Lung (tissue), 12 donors: Measurements from ENCODE around the gene FUBP1. TPM values are rescaled to one million over a fixed set of nuclear protein-coding genes. Genes with fewer than 3 reads are reported as not detected.
"Not testable (repeated sequence)": the region's sequence is repeated elsewhere in the genome, so short reads cannot be mapped to it uniquely, and the experiment has no call there.

Experiments used
- ATAC-seq: fragments of 200-7000 bp; cut with Tn5 transposase; one replicate; pipeline ENCODE4 v1.9.1; 2020; ENCODE audit warnings: moderate number of reproducible peaks; ENCODE audit not compliant: insufficient read depth, low FRiP score
- DNase-seq, 3 donors: peaks; one replicate each; pipeline ENCODE4 v3.0.0-alpha.2; 2013 to 2017
- H3K27ac ChIP-seq, 2 donors: one replicate each; pipeline ENCODE4 v1.5.1; 2013; ENCODE audit warnings: mild to moderate bottlenecking in 2 of 2, moderate library complexity in 2 of 2, control low read depth in 1 of 2, inconsistent platforms in 1 of 2, low read depth in 1 of 2, low read length in 1 of 2
- H3K27me3 ChIP-seq, 3 donors: one replicate each; pipeline ENCODE4 v1.5.1; 2013; ENCODE audit warnings: low read length in 2 of 3; ENCODE audit not compliant: control insufficient read depth in 3 of 3, insufficient read depth in 3 of 3
- H3K36me3 ChIP-seq, 4 donors: one replicate each; pipeline ENCODE4 v1.5.1; 2013; ENCODE audit warnings: low read length in 4 of 4, mild to moderate bottlenecking in 1 of 4, moderate library complexity in 1 of 4; ENCODE audit not compliant: control insufficient read depth in 4 of 4, insufficient read depth in 4 of 4
- H3K4me1 ChIP-seq, 5 donors: one replicate each; pipeline ENCODE4 v1.5.1; 2013; ENCODE audit warnings: low read length in 5 of 5, mild to moderate bottlenecking in 2 of 5, moderate library complexity in 1 of 5; ENCODE audit not compliant: control insufficient read depth in 5 of 5, insufficient read depth in 5 of 5
- H3K4me3 ChIP-seq: one replicate; pipeline ENCODE4 v1.5.1; 2013; ENCODE audit warnings: mild to moderate bottlenecking, control low read depth, moderate library complexity
- H3K9ac ChIP-seq, 2 donors: one replicate each; pipeline ENCODE4 v1.5.1; 2013; ENCODE audit warnings: low read length in 2 of 2, control low read depth in 1 of 2; ENCODE audit not compliant: insufficient read depth in 1 of 2
- H3K9me3 ChIP-seq, 4 donors: one replicate each; pipeline ENCODE4 v1.5.1; 2013; ENCODE audit warnings: low read length in 3 of 4, mild to moderate bottlenecking in 1 of 4, moderate library complexity in 1 of 4; ENCODE audit not compliant: control insufficient read depth in 4 of 4, insufficient read depth in 3 of 4
- CTCF ChIP-seq: IDR thresholded peaks from 2 replicates; pipeline ENCODE4 v1.5.1; 2012; ENCODE audit warnings: mild to moderate bottlenecking; ENCODE audit errors: control extremely low read depth, extremely low read depth
- WGBS, 2 donors: extraction: QIAGEN DNeasy Blood & Tissue Kit; methylation state at CpG; one replicate each; pipeline ENCODE4 v1.1.7; 2013; 5-methylcytosine and 5-hydroxymethylcytosine counted together
- polyA plus RNA-seq, 2 donors: library from polyadenylated mRNA; stranded (reverse); fragments of 200-250 nt; gene quantifications; one replicate each; pipeline ENCODE4 v1.2.1, GENCODE V29; 2013
- total RNA-seq, 2 donors: library from RNA; depleted of rRNA in 1 of 2; stranded (reverse); fragments of >200 nt in 1 of 2; gene quantifications; one replicate each; pipeline ENCODE4 v1.2.1, GENCODE V29; 2014 to 2021
- donor health status: control.
- donor health status: control.
- donor health status: Bipolar disorder and iron deficiency.
- donor health status: healthy.
- donor health status: DM: yes; HTN: yes; CAD: no.

FUBP1 gene
- total and polyA plus RNA-seq, 4 donors, result 39.1 to 324 (median 70.5) TPM

DNA sequence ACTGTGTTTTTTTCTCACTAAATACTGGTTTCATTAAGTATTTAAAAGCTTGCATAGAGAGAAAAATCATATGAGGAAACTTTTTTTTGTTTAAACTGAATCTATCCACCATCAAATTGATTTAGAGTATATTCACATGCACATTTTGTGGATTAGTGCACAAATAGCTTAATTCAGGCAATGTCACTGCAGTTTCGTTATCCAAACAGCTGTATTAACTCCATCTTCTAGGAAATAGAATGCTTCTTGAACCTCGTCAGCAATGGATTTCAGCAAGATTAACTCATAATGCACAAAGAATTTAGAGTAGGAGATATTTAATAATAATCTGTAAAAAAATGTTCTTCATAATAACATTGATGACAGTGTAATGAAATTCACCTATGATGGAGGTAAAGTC, 52.9 kb downstream of the FUBP1 start:
- ATAC-seq (no peak), DNase-seq (peak in 2 of 3 donors; percentile 22 to 23)
- H3K4me3 ChIP-seq, result no peak overlapping the region
- H3K9me3 ChIP-seq, result no peaks in the 10 kb centered on the region
- H3K36me3 ChIP-seq, result peaks cover 0 to 28% (median 12%) of the 10 kb centered on the region in 4 donors
- H3K4me1 ChIP-seq, result no peaks in the 10 kb centered on the region
- no peak overlapping the region for H3K27ac ChIP-seq
- no peaks in the 10 kb centered on the region for H3K27me3 ChIP-seq
- 69 to 83% methylated on average over 2 of the region's 2 CpGs for WGBS, 2 donors
- TF ChIP-seq CTCF, result no peak
- peak overlapping the region in 1 of 2 donors; percentile 49 for H3K9ac ChIP-seq

GRCh38 chr1:77925518-77925917, 53.4 kb downstream of the FUBP1 start:
- TF ChIP-seq CTCF, result no peak
- no peaks in the 10 kb centered on the region for H3K9me3 ChIP-seq
- no peaks in the 10 kb centered on the region for H3K4me1 ChIP-seq
- peak in 2 of 3 donors; percentile 30 to 40 for DNase-seq
- H3K4me3 ChIP-seq, result no peak overlapping the region
- no peak for ATAC-seq
- WGBS, 2 donors, result 62 to 85% methylated on average over 1 of the region's 1 CpG
- no peak overlapping the region for H3K27ac ChIP-seq
- no peak overlapping the region for H3K9ac ChIP-seq
- H3K27me3 ChIP-seq, result no peaks in the 10 kb centered on the region
- peaks cover 0 to 24% (median 9%) of the 10 kb centered on the region in 4 donors for H3K36me3 ChIP-seq

- H3K9ac ChIP-seq, H3K27ac ChIP-seq, H3K9me3 ChIP-seq, H3K27me3 ChIP-seq, H3K4me1 ChIP-seq, ATAC-seq, DNase-seq, H3K4me3 ChIP-seq: not testable (repeated sequence)
- WGBS, 2 donors, result 92 to 93% methylated on average over 5 of the region's 5 CpGs
- peaks cover 0 to 18% (median 3%) of the 10 kb centered on the region in 4 donors for H3K36me3 ChIP-seq
Measured at GRCh38 chr1:77918918-77919317, 60.0 kb downstream of the FUBP1 start.

GRCh38 chr1:77910116-77910515, 68.8 kb downstream of the FUBP1 start:
- H3K36me3 ChIP-seq, result peaks cover 0 to 6% (median 1%) of the 10 kb centered on the region in 4 donors
- WGBS, 2 donors, result 95% methylated on average over 4 of the region's 4 CpGs
- TF ChIP-seq CTCF, result no peak

More at GRCh38 chr1:77910116-77910515, 68.8 kb downstream of the FUBP1 start:
- DNase-seq (no peak), ATAC-seq (no peak)
- Histone ChIP-seq H3K4me1 (peaks cover 0 to 3% (median 0%) of the 10 kb centered on the region in 5 donors), H3K9ac (no peak overlapping the region), H3K4me3 (no peak overlapping the region), H3K27me3 (no peaks in the 10 kb centered on the region), H3K27ac (no peak overlapping the region), H3K9me3 (no peaks in the 10 kb centered on the region)
